ENCODE measurements around the gene CADM2. TPM values are rescaled to one million over a fixed set of nuclear protein-coding genes. Genes with fewer than 3 reads are reported as not detected.

Gene CADM2
- total RNA-seq, 1 experiment from 2014 or later, result 0.64 TPM

DNA sequence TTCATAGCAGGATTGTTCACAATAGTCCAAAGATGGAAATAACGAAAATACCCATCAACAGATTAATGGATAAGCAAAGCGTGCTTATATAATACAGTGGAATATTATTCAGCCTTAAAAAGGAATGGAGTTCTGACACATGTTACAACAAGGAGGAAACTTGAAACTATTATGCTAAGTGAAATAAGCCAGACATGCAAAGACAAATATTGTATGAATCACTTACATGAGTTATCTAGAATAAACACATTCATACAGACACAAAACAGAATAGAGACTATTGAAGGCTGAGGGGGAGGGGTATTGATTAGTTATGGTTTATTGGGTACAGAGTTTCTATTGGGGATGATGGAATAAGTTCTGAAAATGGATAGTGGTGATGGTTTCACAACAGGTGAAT, 438.6 kb downstream of the CADM2 start:
- H3K9me3 ChIP-seq (ENCODE audit: control insufficient read depth, insufficient read depth, low read depth, low read length), result no peaks in the 10 kb centered on the region
- H3K27ac ChIP-seq (ENCODE audit: low read length), result no peak overlapping the region
- ATAC-seq, result no peak
- DNase-seq (ENCODE audit: low read depth, low spot score), result no peak
- no peaks in the 10 kb centered on the region for H3K4me1 ChIP-seq (ENCODE audit: control insufficient read depth, insufficient read depth, low read length)
- intact Hi-C loops (cut with micrococcal nuclease; ENCODE audit: unreplicated experiment) (no loop called here), in situ Hi-C loops (cut with HindIII; ENCODE audit: low pct_unique_long_range_greater_than_20kb, low sequenced_read_pairs) (no loop called here)
- H3K27me3 ChIP-seq (ENCODE audit: control insufficient read depth, insufficient read depth, low read length), result no peaks in the 10 kb centered on the region
- no peak overlapping the region for H3K4me3 ChIP-seq (ENCODE audit: low read depth in 2 of 2, low read length in 2 of 2)
- ChIA-PET POLR2A (no interaction called here), CTCF (no interaction called here)
- TF ChIP-seq, protein P1, sequence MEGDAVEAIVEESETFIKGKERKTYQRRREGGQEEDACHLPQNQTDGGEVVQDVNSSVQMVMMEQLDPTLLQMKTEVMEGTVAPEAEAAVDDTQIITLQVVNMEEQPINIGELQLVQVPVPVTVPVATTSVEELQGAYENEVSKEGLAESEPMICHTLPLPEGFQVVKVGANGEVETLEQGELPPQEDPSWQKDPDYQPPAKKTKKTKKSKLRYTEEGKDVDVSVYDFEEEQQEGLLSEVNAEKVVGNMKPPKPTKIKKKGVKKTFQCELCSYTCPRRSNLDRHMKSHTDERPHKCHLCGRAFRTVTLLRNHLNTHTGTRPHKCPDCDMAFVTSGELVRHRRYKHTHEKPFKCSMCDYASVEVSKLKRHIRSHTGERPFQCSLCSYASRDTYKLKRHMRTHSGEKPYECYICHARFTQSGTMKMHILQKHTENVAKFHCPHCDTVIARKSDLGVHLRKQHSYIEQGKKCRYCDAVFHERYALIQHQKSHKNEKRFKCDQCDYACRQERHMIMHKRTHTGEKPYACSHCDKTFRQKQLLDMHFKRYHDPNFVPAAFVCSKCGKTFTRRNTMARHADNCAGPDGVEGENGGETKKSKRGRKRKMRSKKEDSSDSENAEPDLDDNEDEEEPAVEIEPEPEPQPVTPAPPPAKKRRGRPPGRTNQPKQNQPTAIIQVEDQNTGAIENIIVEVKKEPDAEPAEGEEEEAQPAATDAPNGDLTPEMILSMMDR (IDR thresholded peaks at IDR 0.05), result no peak
- no peak for TF ChIP-seq POLR2AphosphoS5 (IDR thresholded peaks at IDR 0.05; ENCODE audit: low read depth, low read length)
- TF ChIP-seq, protein P2, sequence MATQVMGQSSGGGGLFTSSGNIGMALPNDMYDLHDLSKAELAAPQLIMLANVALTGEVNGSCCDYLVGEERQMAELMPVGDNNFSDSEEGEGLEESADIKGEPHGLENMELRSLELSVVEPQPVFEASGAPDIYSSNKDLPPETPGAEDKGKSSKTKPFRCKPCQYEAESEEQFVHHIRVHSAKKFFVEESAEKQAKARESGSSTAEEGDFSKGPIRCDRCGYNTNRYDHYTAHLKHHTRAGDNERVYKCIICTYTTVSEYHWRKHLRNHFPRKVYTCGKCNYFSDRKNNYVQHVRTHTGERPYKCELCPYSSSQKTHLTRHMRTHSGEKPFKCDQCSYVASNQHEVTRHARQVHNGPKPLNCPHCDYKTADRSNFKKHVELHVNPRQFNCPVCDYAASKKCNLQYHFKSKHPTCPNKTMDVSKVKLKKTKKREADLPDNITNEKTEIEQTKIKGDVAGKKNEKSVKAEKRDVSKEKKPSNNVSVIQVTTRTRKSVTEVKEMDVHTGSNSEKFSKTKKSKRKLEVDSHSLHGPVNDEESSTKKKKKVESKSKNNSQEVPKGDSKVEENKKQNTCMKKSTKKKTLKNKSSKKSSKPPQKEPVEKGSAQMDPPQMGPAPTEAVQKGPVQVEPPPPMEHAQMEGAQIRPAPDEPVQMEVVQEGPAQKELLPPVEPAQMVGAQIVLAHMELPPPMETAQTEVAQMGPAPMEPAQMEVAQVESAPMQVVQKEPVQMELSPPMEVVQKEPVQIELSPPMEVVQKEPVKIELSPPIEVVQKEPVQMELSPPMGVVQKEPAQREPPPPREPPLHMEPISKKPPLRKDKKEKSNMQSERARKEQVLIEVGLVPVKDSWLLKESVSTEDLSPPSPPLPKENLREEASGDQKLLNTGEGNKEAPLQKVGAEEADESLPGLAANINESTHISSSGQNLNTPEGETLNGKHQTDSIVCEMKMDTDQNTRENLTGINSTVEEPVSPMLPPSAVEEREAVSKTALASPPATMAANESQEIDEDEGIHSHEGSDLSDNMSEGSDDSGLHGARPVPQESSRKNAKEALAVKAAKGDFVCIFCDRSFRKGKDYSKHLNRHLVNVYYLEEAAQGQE (IDR thresholded peaks at IDR 0.05; ENCODE audit: insufficient read depth in 1 of 2, low read depth in 2 of 2, low read length in 1 of 2), result no peak
- no peak for TF ChIP-seq SIN3A (IDR thresholded peaks at IDR 0.05; ENCODE audit: borderline replicate concordance, insufficient read depth, low read depth, low read length)
- TF ChIP-seq TCF7L2 (IDR thresholded peaks at IDR 0.05; ENCODE audit: low read depth, low read length), result no peak
- no TSS peak for BruUV-seq (replicated peaks)
- H3K36me3 ChIP-seq (ENCODE audit: control insufficient read depth, insufficient read depth, low read length), result no peaks in the 10 kb centered on the region

DNA sequence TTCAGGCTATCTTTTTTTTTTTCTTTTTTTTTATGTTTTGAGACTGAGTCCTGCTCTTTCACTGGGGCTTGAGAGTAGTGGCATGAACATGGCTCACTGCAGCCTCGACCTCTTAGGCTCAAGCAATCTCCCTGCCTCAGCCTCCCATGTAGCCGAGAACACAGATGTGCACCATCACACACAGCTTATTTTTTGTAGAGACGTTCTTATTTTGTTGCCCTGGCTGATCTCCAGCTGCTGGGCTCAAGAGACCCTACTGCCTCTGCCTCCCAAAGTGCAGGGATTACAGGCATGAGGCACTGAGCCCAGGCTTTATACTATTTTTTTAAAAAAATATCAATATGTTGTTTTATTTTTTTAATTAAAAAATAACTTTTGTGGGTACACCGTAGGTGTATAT, 467.3 kb downstream of the CADM2 start:
- ATAC-seq (no peak), DNase-seq (ENCODE audit: low read depth, low spot score) (no peak)
- intact Hi-C loops (cut with micrococcal nuclease; ENCODE audit: unreplicated experiment), result no loop called here
- in situ Hi-C loops (cut with HindIII; ENCODE audit: low pct_unique_long_range_greater_than_20kb, low sequenced_read_pairs), result no loop called here
- no peak overlapping the region for H3K4me3 ChIP-seq (ENCODE audit: low read depth in 2 of 2, low read length in 2 of 2)
- H3K27me3 ChIP-seq (ENCODE audit: control insufficient read depth, insufficient read depth, low read length), result no peaks in the 10 kb centered on the region
- no peaks in the 10 kb centered on the region for H3K36me3 ChIP-seq (ENCODE audit: control insufficient read depth, insufficient read depth, low read length)
- ChIA-PET POLR2A (no interaction called here), CTCF (no interaction called here)
- H3K4me1 ChIP-seq (ENCODE audit: control insufficient read depth, insufficient read depth, low read length), result no peaks in the 10 kb centered on the region
- H3K27ac ChIP-seq (ENCODE audit: low read length), result no peak overlapping the region
- TF ChIP-seq POLR2AphosphoS5 (IDR thresholded peaks at IDR 0.05; ENCODE audit: low read depth, low read length) (no peak), TCF7L2 (IDR thresholded peaks at IDR 0.05; ENCODE audit: low read depth, low read length) (no peak), SIN3A (IDR thresholded peaks at IDR 0.05; ENCODE audit: borderline replicate concordance, insufficient read depth, low read depth, low read length) (no peak)
- TF ChIP-seq, protein P2 (IDR thresholded peaks at IDR 0.05; ENCODE audit: insufficient read depth in 1 of 2, low read depth in 2 of 2, low read length in 1 of 2), result no peak
- TF ChIP-seq, protein P1 (IDR thresholded peaks at IDR 0.05), result no peak
- BruUV-seq (replicated peaks), result no TSS peak
- no peaks in the 10 kb centered on the region for H3K9me3 ChIP-seq (ENCODE audit: control insufficient read depth, insufficient read depth, low read depth, low read length)
